Stimulated activated naive CD4-positive, alpha-beta T cell (primary cell): ENCODE data around the gene TTYH1.

ENCODE experiments used
- DNase-seq, 6 experiments: peaks; one replicate each; lab custom pipeline; 2025; lab: John Stamatoyannopoulos, UW

TTYH1 gene

GRCh38 chr19:54422136-54422535 lies 6.9 kb downstream of the TTYH1 start:
- DNase-seq: no peak

GRCh38 chr19:54424201-54424600 lies 8.9 kb downstream of the TTYH1 start:
- no peak for DNase-seq

DNA sequence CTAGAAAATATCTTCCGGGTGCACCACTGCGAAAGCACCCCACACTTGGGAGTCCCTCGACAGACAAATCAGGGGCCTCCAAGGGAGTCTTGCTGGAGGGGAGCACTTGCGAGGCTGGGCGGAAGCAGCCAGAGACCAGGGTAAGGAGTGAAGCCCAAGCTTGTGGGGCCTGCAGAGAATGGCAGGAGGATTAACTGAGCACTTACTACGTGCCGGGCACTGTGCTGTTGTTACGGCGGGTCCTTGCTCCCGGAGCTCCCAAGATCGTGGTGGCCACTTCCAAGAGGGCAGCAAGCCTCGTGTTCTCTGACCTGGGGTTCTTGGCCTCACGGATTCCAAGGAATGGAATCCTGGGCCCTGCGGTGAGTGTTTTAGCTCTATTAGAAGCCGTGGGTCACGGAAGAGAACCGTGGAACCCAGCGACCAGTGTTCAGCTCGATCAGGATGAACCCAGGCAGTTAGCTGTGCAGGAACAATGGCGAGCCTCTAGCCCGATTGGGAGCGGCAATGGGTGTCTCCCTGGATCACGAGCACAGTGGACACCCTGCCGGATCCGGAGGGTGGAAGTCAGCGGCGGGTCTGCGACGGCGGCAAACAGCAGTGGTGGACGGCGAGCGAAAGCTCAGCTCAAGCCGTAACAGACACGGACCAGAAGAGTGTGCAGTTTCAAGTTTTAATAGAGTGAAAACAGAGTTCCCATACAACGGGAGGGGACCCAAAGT lies 9.6 kb downstream of the TTYH1 start:
- DNase-seq: no peak

GRCh38 chr19:54425382-54425723 lies 10.1 kb downstream of the TTYH1 start:
- DNase-seq: no peak

DNA sequence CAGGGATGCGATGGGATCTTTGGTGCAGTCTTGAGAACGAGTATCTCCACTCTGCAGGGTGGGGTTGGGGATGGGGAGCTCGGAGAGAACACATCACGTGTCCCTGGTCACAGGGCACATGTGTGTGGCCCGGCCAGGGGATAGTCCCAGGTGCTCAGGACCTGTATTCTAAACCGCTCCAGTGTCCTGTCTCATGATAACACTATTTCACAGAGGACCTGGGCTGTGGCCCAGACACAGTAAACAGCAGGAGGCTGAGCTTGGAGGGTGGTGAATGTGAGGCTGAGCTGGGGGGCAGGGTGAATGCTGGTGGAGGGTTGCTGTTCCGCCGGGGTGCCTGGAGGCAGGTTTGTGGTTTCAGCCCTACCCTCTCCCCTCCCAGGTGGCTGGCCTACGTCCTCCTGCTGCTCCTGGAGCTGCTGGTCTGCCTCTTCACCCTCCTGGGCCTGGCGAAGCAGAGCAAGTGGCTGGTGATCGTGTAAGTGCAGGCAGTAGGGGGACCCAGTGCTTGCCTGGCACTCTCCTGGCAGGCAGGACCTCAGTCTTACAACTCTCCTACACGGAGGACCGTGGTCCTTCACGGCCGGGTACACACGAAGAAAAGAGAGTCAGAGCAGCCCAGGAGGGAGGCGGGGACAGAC lies 11.1 kb downstream of the TTYH1 start:
- no peak for DNase-seq

- DNase-seq: no peak
These were observed 12.3 kb downstream of the TTYH1 start for GRCh38 chr19:54427586-54427985.

DNA sequence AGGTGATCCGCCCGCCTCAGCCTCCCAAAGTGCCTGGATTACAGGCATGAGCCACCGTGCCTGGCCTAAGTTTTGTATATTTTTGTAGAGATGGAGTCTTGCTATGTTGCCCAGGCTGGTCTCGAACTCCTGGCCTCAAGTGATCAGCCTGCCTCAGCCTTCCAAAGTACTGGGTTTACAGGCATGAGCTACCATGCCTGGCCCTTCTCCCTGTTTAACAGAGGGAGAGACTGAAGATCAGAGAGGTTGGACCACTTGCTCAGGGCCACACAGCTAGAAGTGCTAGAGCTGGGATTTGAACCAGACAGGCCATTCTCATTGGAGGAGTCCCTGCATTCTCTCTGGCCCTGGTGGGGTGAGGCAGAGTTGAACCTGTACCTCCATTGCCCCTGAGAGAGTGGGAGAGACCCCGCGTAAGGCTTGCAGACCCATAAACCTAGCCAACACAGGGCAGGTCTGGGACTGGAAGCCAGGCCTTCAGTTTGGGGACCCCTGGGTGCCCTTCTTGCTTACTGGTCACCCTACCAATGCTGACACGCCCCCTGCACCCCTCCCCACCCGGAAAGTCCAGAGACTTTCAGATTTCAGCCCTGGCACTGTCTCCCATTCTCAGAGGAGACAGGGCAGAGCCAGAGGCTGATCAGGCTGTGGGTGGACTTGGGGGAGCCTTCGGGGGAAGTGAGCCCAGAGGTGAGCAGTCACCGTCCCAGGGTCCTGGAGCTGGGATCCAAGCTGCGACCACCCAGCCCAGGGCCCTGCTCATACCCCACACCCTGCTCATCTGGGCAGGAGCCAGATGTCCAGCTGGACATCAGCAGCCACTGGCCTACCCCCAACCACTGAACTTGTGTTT lies 13.3 kb downstream of the TTYH1 start:
- no peak for DNase-seq

- DNase-seq: no peak
These were observed 13.9 kb downstream of the TTYH1 start for GRCh38 chr19:54429176-54429495.

- DNase-seq: no peak
These were observed 14.4 kb downstream of the TTYH1 start for GRCh38 chr19:54429545-54430227.

DNA sequence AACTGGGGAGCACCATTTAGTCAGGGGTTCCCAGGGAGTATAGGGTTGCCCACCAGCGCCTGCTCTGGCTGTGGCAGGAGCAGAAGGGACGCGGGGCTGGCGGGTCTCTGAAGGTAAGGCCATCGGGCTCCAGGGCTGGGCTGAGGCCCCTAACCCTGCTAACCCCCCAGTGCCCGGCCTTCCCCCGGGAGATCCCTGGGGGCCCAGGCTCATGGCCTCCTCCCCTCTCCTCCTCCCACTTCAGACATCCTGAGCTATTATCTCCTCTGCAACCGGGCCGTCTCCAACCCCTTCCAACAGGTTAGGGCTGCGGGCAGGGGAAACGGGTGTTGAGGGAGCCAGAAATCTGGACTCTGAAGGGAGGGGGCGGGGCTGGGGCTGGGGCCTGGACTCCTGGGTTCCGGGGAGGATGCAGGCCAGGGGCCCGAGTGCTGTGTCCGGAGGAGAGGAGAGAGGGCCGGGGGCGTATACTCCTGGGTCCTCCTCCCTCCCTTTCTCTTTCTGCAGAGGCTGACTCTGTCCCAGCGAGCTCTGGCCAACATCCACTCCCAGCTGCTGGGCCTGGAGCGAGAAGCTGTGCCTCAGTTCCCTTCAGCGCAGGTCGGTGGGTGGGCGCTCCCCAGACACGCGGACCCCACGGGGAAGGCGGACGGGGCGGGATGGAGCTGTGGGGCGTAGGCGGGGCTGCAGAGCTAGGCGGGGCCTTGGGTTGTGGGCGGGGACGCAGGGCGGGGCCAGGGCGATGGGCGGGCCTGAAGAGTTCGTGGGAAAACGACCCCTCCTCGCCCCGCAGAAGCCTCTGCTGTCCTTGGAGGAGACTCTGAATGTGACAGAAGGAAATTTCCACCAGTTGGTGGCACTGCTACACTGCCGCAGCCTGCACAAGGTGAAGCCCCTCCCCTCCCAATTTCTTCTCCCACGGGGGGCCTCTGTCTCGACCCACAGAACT lies 15.3 kb downstream of the TTYH1 start:
- DNase-seq: peak; percentile 5 to 46 (median 35)

DNA sequence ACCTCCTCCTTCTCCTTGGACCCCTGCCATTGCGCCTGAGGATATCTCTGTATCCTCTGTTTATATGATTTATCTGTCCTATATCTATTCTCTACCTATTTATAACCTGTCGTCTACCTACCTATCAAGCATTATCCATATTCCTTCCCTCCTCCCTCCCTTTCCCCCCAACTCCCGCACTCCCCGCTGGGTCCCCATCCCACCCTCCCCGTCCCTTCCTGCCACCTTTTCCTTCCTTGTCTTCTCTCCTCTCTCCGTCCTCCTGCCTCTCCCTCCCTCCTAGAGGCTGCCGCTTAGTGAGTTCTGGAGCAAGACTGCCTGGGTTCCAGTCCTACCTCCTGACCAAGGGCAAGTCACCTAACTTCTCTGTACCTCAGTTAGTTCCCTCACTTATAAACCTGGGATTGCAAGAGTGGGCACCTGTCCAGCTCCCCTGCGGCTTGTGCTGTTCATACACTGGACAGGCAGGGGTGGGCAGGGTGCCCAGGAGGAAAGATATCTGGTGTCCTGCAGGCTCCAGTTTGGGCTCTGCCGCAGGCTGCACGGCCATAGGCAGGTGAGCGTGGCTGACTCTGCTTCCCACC lies 16.1 kb downstream of the TTYH1 start:
- DNase-seq: no peak

DNA sequence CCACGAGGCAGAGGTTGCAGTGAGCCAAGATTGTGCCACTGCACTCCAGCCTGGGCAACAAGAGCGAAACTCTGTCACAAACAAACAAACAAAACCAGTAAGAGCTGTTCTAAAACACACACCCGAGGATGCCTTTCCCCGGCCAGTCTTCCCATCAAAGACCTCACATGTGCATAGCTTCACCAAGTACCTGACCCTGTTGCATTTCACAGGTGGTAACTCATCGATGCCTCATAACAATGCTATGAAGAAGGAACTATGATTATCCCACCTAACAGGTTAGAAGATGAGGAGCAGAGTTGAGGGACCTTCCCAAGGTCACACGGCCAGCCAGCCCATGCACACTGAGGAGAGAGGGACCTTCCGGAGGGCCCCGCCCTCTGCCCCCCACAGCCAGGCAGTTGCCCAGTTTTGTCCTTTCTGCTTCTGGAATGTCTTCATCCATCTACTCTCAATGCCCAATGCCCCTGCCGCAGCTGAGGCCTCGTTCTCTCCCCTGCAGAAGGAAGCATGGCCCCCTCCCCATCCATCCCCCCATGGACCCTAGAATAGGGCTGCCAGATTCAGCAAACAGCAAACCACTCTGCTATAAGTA lies 17.0 kb downstream of the TTYH1 start:
- DNase-seq: no peak

GRCh38 chr19:54433697-54434096 lies 18.4 kb downstream of the TTYH1 start:
- no peak for DNase-seq

DNA sequence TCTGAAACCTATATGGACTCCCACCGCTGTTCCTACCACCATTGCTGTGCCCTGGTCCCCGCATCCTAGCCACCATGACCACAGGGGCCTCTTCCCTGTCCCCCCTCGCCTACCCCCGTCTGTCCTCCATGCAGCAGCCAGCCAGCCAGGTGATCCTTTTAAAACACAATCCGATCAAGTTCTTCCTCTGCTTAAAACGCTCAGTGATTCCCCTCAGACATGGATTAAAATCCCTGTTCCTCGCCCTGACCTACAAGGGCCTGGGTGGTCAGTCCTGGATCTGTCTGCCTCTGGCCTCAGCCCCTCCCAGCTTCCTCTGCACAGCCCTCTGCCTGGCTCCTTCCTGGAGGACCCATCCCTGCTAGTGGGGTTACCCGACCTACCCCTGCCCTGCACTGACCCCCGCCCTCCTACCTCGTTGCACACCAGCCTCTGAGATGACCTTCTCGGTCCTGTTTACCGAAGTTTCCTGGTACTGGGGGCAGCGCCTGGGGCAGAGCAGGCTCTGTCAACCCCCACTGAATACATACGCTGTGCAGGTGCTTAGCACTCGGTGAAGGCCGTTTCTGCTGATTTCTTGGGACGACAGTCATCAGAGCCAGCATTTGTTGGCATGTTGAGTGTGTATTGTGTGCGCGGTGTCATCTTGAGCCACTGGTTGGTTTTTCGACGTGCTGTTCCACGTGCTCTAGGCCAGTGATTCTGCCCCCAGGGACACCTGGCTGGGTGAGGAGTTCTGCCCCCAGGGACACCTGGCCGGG lies 19.0 kb downstream of the TTYH1 start:
- DNase-seq: no peak

GRCh38 chr19:54434873-54435214 lies 19.6 kb downstream of the TTYH1 start:
- DNase-seq: no peak

- DNase-seq: no peak
These were observed 20.3 kb downstream of the TTYH1 start for GRCh38 chr19:54435551-54436016.

DNA sequence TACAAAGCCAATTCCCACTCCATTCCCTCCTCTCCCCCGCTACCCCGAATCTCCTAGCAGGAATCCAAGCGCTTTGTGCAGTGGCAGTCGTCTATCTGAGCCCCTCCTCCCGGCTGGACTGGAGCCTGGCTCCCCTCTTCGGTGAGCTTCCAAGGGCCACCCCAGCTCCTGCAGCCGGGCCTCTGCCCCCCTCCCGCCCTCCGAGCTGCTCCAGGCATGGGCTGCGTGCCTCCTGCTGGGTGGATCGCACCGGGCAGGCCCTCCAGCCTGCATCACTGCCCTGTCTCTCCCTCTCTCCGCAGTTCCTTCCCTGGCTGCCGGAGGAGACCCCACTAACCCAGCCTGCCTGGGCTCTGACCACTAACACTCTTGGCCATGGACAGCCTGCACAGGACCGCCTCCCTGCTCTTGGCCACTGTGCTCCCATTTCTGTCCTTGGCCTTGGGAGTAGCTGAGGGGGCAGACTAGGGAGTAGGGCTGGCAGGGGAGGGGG lies 20.8 kb downstream of the TTYH1 start:
- DNase-seq: no peak

- no peak for DNase-seq
These were observed 21.5 kb downstream of the TTYH1 start for GRCh38 chr19:54436628-54437252.

DNA sequence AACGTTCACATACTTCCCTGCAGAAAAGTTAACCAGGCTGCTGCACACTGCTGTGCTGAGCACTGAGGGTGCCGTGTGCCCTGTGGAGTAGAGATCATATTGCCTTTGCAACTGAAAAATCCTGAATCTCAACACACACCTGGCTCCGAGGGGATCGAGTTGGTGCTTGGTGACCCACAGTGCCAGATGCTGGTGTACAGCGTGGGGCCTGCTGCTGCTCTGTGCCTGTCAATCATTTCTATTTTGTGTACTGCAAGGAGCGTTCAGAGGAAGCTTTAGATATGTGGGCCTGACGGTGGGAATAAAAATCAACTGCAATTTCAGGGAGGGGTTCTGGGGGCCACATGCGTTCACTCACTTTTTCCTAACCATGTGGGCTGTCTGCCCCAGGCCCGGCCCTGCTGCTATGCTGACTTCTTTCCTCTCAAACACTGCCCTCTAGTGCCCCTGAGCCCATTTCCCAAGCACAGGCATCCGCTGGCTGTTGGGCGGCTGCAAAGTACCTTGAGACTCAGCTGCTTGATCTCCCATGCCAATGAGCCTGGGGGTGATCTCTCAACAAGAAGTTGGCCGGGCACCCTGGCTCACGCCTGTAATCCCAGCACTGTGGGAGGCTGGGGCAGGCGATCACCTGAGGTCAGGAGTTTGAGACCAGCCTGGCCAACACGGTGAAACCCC lies 24.0 kb downstream of the TTYH1 start:
- DNase-seq: peak in 1 of 6 experiments; percentile 17
